DOHH2 (cell line): Measurements from ENCODE around the gene IGF2BP3.

Source experiments
- EZH2phosphoT487 ChIP-seq: fragments of 200-600 bp; sonication (generic); IDR thresholded peaks from 2 replicates; pipeline ENCODE4 v1.6.1; 2017; ENCODE audit warnings: borderline replicate concordance, mild to moderate bottlenecking, antibody characterized with exemption, low read length, moderate library complexity, mixed read lengths
- TF ChIP-seq, protein P1 (sequence below): fragments of 200-600 bp; sonication (generic); IDR thresholded peaks from one replicate; pipeline ENCODE4 v1.5.1; 2014; ENCODE audit warnings: antibody characterized with exemption, mild to moderate bottlenecking, low read depth, low read length; ENCODE audit not compliant: poor library complexity, severe bottlenecking

DNA sequence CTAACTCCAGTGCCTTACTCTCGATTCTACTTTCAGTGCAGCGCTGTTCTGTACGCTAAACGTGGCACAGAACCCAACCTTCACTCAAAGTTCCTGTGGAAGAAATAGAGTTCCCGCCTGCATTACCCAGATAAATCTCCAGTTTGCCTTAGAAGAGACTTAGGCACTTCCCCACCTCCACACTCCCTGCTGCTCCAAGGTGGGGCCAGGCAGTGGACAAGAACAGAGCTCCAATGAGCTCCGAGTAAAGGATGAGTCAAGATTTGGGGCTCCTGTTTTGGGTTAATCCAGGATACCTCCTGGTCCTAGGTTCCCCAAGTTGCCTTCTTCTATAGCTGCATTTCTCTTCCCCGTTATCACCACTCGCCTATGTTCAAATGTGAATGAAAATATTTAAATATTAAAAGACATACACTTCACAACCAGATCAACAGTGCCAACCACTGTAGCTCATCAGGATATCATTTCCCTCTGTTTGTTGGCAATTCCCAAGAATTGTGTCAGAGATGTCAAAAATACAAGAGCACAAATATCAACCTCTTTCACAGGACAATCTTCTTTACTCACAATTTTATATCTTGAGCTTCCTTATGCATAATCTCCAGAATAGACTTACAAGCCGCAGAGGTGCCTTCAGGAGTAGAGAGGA, 123.1 kb downstream of the IGF2BP3 start:
- TF ChIP-seq, protein P1, sequence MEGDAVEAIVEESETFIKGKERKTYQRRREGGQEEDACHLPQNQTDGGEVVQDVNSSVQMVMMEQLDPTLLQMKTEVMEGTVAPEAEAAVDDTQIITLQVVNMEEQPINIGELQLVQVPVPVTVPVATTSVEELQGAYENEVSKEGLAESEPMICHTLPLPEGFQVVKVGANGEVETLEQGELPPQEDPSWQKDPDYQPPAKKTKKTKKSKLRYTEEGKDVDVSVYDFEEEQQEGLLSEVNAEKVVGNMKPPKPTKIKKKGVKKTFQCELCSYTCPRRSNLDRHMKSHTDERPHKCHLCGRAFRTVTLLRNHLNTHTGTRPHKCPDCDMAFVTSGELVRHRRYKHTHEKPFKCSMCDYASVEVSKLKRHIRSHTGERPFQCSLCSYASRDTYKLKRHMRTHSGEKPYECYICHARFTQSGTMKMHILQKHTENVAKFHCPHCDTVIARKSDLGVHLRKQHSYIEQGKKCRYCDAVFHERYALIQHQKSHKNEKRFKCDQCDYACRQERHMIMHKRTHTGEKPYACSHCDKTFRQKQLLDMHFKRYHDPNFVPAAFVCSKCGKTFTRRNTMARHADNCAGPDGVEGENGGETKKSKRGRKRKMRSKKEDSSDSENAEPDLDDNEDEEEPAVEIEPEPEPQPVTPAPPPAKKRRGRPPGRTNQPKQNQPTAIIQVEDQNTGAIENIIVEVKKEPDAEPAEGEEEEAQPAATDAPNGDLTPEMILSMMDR, result no peak
- TF ChIP-seq EZH2phosphoT487, result no peak
